ENCODE data around the gene MANF.

The MANF gene

DNA sequence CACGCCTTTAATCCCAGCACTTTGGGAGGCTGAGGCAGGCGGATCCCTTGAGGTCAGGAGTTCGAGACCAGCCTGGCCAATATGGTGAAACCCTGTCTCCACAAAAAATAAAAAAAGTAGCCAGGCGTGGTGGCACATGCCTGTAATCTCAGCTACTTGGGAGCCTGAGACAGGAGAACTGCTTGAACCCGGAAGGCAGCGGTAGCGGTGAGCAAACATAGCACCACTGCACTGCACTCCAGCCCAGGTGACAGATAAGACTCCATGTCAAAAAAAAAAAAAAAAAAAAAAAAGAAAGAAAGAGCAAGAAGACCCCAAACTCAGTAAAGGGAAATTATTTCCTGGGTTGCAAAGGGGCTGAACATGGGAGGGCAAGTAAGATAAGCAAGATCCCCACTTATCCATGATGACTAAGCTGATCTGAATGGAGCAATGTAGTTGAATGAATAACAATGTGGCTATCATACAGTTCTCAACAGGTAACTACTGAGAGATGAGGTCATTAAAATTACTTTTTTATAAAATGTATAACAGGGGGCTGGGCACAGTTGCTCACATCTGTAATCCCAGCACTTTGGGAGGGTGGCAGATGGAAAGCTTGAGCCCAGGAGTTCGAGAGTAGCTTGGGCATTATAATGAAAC lies 52.0 kb downstream of the MANF start:
- no peak for DNase-seq

Measured in stimulated activated CD4-positive, alpha-beta T cell treated with anti-CD3 and anti-CD28 coated beads, Interleukin-15, amount 100 ng/mL, for 24 hours (primary cell).